ENCODE results near the gene MID1. TPM values are rescaled to one million over a fixed set of nuclear protein-coding genes. Genes with fewer than 3 reads are reported as not detected.

Gene MID1
- total and polyA plus RNA-seq, 2 donors from 2014 or later: 5.3 to 54.1 TPM

- no peaks in the 10 kb centered on the region for H3K4me1 ChIP-seq (ENCODE audit: control insufficient read depth in 2 of 3, insufficient read depth in 2 of 3, low read depth in 1 of 3, low read length in 3 of 3)
- H3K9ac ChIP-seq (ENCODE audit: low read length in 3 of 3): no peak overlapping the region
- DNase-seq (peak in 1 of 5 donors; percentile 48), FAIRE-seq (no peak)
- intact Hi-C loops (cut with DNase I): no loop called here
- H3K9me3 ChIP-seq (ENCODE audit: control insufficient read depth in 2 of 3, insufficient read depth in 1 of 3, low read length in 3 of 3): no peaks in the 10 kb centered on the region
- no peak overlapping the region for H3K27ac ChIP-seq (ENCODE audit: low read depth in 2 of 2, low read length in 2 of 2)
- H3K36me3 ChIP-seq (ENCODE audit: control insufficient read depth in 2 of 3, insufficient read depth in 3 of 3, low read length in 3 of 3): no peaks in the 10 kb centered on the region
- no peaks in the 10 kb centered on the region for H3K27me3 ChIP-seq (ENCODE audit: control insufficient read depth, insufficient read depth, low read length)
- H3K4me3 ChIP-seq (ENCODE audit: low read length in 3 of 3): no peak overlapping the region
- no peak for TF ChIP-seq CTCF (IDR thresholded peaks at IDR 0.05; ENCODE audit: borderline replicate concordance, extremely low read depth, insufficient read depth)
These were observed 13.3 kb upstream of the MID1 start for GRCh38 chrX:10633722-10634121.

GRCh38 chrX:10631416-10632145, 11.2 kb upstream of the MID1 start:
- Histone ChIP-seq H3K9ac (ENCODE audit: low read length in 3 of 3) (no peak overlapping the region), H3K4me1 (ENCODE audit: control insufficient read depth in 2 of 3, insufficient read depth in 2 of 3, low read depth in 1 of 3, low read length in 3 of 3) (no peaks in the 10 kb centered on the region), H3K27me3 (ENCODE audit: control insufficient read depth, insufficient read depth, low read length) (no peaks in the 10 kb centered on the region), H3K36me3 (ENCODE audit: control insufficient read depth in 2 of 3, insufficient read depth in 3 of 3, low read length in 3 of 3) (no peaks in the 10 kb centered on the region), H3K4me3 (ENCODE audit: low read length in 3 of 3) (no peak overlapping the region), H3K27ac (ENCODE audit: low read depth in 2 of 2, low read length in 2 of 2) (no peak overlapping the region), H3K9me3 (ENCODE audit: control insufficient read depth in 2 of 3, insufficient read depth in 1 of 3, low read length in 3 of 3) (no peaks in the 10 kb centered on the region)
- intact Hi-C loops (cut with DNase I): no loop called here
- DNase-seq: no peak
- TF ChIP-seq CTCF (IDR thresholded peaks at IDR 0.05; ENCODE audit: borderline replicate concordance, extremely low read depth, insufficient read depth): no peak
- FAIRE-seq: no peak

- no peaks in the 10 kb centered on the region for H3K27me3 ChIP-seq (ENCODE audit: control insufficient read depth, insufficient read depth, low read length)
- FAIRE-seq (no peak), DNase-seq (no peak)
- H3K9ac ChIP-seq (ENCODE audit: low read length in 3 of 3): no peak overlapping the region
- H3K4me3 ChIP-seq (ENCODE audit: low read length in 3 of 3): no peak overlapping the region
- no peaks in the 10 kb centered on the region for H3K4me1 ChIP-seq (ENCODE audit: control insufficient read depth in 2 of 3, insufficient read depth in 2 of 3, low read depth in 1 of 3, low read length in 3 of 3)
- no peak overlapping the region for H3K27ac ChIP-seq (ENCODE audit: low read depth in 2 of 2, low read length in 2 of 2)
- no peaks in the 10 kb centered on the region for H3K9me3 ChIP-seq (ENCODE audit: control insufficient read depth in 2 of 3, insufficient read depth in 1 of 3, low read length in 3 of 3)
- no peaks in the 10 kb centered on the region for H3K36me3 ChIP-seq (ENCODE audit: control insufficient read depth in 2 of 3, insufficient read depth in 3 of 3, low read length in 3 of 3)
- TF ChIP-seq CTCF (IDR thresholded peaks at IDR 0.05; ENCODE audit: borderline replicate concordance, extremely low read depth, insufficient read depth): no peak
- intact Hi-C loops (cut with DNase I): no loop called here
These were observed 9.9 kb upstream of the MID1 start for GRCh38 chrX:10630320-10630719.

GRCh38 chrX:10629905-10630304, 9.5 kb upstream of the MID1 start:
- intact Hi-C loops (cut with DNase I): no loop called here

More at GRCh38 chrX:10629905-10630304, 9.5 kb upstream of the MID1 start:
- no peaks in the 10 kb centered on the region for H3K9me3 ChIP-seq (ENCODE audit: control insufficient read depth in 2 of 3, insufficient read depth in 1 of 3, low read length in 3 of 3)
- no peak overlapping the region for H3K4me3 ChIP-seq (ENCODE audit: low read length in 3 of 3)
- no peak for FAIRE-seq
- no peak overlapping the region for H3K27ac ChIP-seq (ENCODE audit: low read depth in 2 of 2, low read length in 2 of 2)
- H3K27me3 ChIP-seq (ENCODE audit: control insufficient read depth, insufficient read depth, low read length): no peaks in the 10 kb centered on the region
- DNase-seq: no peak
- no peak overlapping the region for H3K9ac ChIP-seq (ENCODE audit: low read length in 3 of 3)
- TF ChIP-seq CTCF (IDR thresholded peaks at IDR 0.05; ENCODE audit: borderline replicate concordance, extremely low read depth, insufficient read depth): no peak
- no peaks in the 10 kb centered on the region for H3K4me1 ChIP-seq (ENCODE audit: control insufficient read depth in 2 of 3, insufficient read depth in 2 of 3, low read depth in 1 of 3, low read length in 3 of 3)
- no peaks in the 10 kb centered on the region for H3K36me3 ChIP-seq (ENCODE audit: control insufficient read depth in 2 of 3, insufficient read depth in 3 of 3, low read length in 3 of 3)
